Progenitor cell of endocrine pancreas (in vitro differentiated cells): ENCODE data around the gene PCDHGA1. TPM values are rescaled to one million over a fixed set of nuclear protein-coding genes. Genes with fewer than 3 reads are reported as not detected.
A peak's percentile ranks its signal among the peaks of the same experiment; 100 is the strongest.
"Not testable (repeated sequence)": the region's sequence is repeated elsewhere in the genome, so short reads cannot be mapped to it uniquely, and the experiment has no call there.

Experiments used
- DNase-seq: peaks from one replicate; pipeline ENCODE4 v3.0.0; 2021; ENCODE audit warnings: low spot score; ENCODE audit not compliant: unreplicated experiment
- H3K27ac Mint-ChIP-seq: 2 replicates; pipeline ENCODE4 v1.8.0; 2021; ENCODE audit warnings: mild to moderate bottlenecking, moderate library complexity, mixed read lengths
- H3K27me3 Mint-ChIP-seq: 2 replicates; pipeline ENCODE4 v1.8.0; 2021; ENCODE audit warnings: mixed read lengths
- H3K36me3 Mint-ChIP-seq: 2 replicates; pipeline ENCODE4 v1.8.0; 2022; ENCODE audit warnings: mixed read lengths; ENCODE audit not compliant: insufficient read depth
- H3K4me1 Mint-ChIP-seq: 2 replicates; pipeline ENCODE4 v1.8.0; 2021; ENCODE audit warnings: low read depth, mixed read lengths
- H3K4me3 Mint-ChIP-seq: 2 replicates; pipeline ENCODE4 v1.8.0; 2021; ENCODE audit warnings: low read depth, mild to moderate bottlenecking, moderate library complexity, mixed read lengths
- H3K9me3 Mint-ChIP-seq: 2 replicates; pipeline ENCODE4 v1.8.0; 2021; ENCODE audit warnings: low read depth, mixed read lengths
- total RNA-seq: library from RNA; stranded (reverse); gene quantifications from 2 replicates; pipeline ENCODE4 v1.2.1, GENCODE V29; 2021
- TF ChIP-seq, protein P1 (sequence below): fragments of 200-600 bp; sonication (generic); IDR thresholded peaks from one replicate; pipeline ENCODE4 v1.5.0; 2021; ENCODE audit warnings: antibody characterized with exemption, mild to moderate bottlenecking; ENCODE audit not compliant: unreplicated experiment

PCDHGA1 gene
- total RNA-seq, 1 donor from 2014 or later: 1.3 TPM

DNA sequence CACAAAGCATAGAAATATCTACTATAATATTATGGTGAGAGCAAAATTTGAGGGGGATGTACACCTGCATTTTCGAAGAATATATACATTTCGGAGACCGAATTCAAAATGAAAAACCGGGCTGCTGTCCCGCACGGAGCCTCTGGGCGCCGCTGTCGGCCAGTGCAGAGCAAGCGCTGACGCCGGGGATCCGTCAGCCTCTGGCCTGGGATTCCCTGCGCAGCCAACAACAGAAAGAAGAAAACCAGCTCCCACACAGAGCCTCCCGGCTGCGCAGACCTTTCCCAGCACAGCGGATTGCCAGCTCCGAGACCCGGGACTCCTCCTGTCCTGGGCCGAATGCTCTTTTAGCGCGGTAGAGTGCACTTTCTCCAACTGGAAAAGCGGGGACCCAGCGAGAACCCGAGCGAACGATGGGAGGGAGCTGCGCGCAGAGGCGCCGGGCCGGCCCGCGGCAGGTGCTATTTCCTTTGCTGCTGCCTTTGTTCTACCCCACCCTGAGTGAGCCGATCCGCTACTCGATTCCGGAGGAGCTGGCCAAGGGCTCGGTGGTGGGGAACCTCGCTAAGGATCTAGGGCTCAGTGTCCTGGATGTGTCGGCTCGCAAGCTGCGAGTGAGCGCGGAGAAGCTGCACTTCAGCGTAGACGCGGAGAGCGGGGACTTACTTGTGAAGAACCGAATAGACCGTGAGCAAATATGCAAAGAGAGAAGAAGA, 77.6 kb downstream of the PCDHGA1 start, which contains the start of gene PCDHGB6:
Gene PCDHGB6, plus strand, starts transcription at position 232 of the 716 bp plus-strand sequence. Its CDS starts 182 bp downstream, at position 414.
- TF ChIP-seq, protein P1, sequence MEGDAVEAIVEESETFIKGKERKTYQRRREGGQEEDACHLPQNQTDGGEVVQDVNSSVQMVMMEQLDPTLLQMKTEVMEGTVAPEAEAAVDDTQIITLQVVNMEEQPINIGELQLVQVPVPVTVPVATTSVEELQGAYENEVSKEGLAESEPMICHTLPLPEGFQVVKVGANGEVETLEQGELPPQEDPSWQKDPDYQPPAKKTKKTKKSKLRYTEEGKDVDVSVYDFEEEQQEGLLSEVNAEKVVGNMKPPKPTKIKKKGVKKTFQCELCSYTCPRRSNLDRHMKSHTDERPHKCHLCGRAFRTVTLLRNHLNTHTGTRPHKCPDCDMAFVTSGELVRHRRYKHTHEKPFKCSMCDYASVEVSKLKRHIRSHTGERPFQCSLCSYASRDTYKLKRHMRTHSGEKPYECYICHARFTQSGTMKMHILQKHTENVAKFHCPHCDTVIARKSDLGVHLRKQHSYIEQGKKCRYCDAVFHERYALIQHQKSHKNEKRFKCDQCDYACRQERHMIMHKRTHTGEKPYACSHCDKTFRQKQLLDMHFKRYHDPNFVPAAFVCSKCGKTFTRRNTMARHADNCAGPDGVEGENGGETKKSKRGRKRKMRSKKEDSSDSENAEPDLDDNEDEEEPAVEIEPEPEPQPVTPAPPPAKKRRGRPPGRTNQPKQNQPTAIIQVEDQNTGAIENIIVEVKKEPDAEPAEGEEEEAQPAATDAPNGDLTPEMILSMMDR: peak; percentile 74
- H3K4me1 Mint-ChIP-seq, H3K27me3 Mint-ChIP-seq: not testable (repeated sequence)
- H3K9me3 Mint-ChIP-seq: peaks cover 43% of the 10 kb centered on the region
- peak within 1 kb of the TSS; percentile 86 for H3K4me3 Mint-ChIP-seq
- peaks cover 47% of the 10 kb centered on the region for H3K36me3 Mint-ChIP-seq
- peak within 1 kb of the TSS; percentile 98 for H3K27ac Mint-ChIP-seq
- peak; percentile 51 for DNase-seq

GRCh38 chr5:141409598-141410306, 79.4 kb downstream of the PCDHGA1 start:
- peaks cover 2% of the 10 kb centered on the region for H3K4me1 Mint-ChIP-seq
- no peaks in the 10 kb centered on the region for H3K27me3 Mint-ChIP-seq
- no peak overlapping the region for H3K4me3 Mint-ChIP-seq
- DNase-seq: no peak
- TF ChIP-seq, protein P1: no peak
- peak overlapping the region; percentile 93 for H3K27ac Mint-ChIP-seq
- H3K36me3 Mint-ChIP-seq: peaks cover 57% of the 10 kb centered on the region
- peaks cover 44% of the 10 kb centered on the region for H3K9me3 Mint-ChIP-seq

DNA sequence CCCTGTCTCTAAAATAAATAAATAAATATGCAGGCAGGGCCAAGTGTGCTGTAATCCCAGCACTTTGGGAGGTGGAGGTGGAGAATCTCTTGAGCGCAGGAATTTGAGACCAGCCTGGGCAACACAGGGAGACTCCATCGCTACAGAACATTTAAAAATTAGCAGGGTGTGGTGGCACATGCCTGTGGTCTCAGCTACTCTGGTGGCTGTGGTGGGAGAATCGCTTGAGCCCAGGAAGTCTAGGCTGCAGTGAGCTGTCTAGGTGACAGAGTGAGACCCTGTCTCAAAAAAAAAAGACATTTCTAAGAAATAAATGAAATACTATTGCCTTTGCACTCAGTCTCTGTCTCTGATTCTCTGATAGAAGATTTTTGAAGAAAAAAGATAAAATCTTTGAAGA, 81.3 kb downstream of the PCDHGA1 start:
- DNase-seq: no peak
- Mint-ChIP-seq H3K4me3 (no peak overlapping the region), H3K36me3 (peaks cover 62% of the 10 kb centered on the region), H3K9me3 (peaks cover 48% of the 10 kb centered on the region), H3K4me1 (peaks cover 2% of the 10 kb centered on the region), H3K27ac (no peak overlapping the region), H3K27me3 (no peaks in the 10 kb centered on the region)
- TF ChIP-seq, protein P1: no peak

- peak within 1 kb of the TSS; percentile 80 for H3K4me3 Mint-ChIP-seq
- no peak for DNase-seq
- H3K36me3 Mint-ChIP-seq: peaks cover 63% of the 10 kb centered on the region
- peaks cover 45% of the 10 kb centered on the region for H3K9me3 Mint-ChIP-seq
- TF ChIP-seq, protein P1: peak; percentile 68
- no peaks in the 10 kb centered on the region for H3K27me3 Mint-ChIP-seq
- peaks cover 2% of the 10 kb centered on the region for H3K4me1 Mint-ChIP-seq
- H3K27ac Mint-ChIP-seq: peak within 1 kb of the TSS; percentile 96
These were observed 82.7 kb downstream of the PCDHGA1 start, which contains the start of gene PCDHGA10 for GRCh38 chr5:141412854-141413539. Gene PCDHGA10, plus strand, starts transcription at chr5:141412987. Its CDS starts 189 bp downstream, at chr5:141413176.

GRCh38 chr5:141413540-141414069, 83.3 kb downstream of the PCDHGA1 start:
- TF ChIP-seq, protein P1: no peak
- no peak for DNase-seq
- Mint-ChIP-seq H3K9me3 (peaks cover 48% of the 10 kb centered on the region), H3K27ac (peak overlapping the region; percentile 96), H3K36me3 (peaks cover 66% of the 10 kb centered on the region), H3K4me3 (peak overlapping the region; percentile 80), H3K27me3 (no peaks in the 10 kb centered on the region), H3K4me1 (no peaks in the 10 kb centered on the region)

DNA sequence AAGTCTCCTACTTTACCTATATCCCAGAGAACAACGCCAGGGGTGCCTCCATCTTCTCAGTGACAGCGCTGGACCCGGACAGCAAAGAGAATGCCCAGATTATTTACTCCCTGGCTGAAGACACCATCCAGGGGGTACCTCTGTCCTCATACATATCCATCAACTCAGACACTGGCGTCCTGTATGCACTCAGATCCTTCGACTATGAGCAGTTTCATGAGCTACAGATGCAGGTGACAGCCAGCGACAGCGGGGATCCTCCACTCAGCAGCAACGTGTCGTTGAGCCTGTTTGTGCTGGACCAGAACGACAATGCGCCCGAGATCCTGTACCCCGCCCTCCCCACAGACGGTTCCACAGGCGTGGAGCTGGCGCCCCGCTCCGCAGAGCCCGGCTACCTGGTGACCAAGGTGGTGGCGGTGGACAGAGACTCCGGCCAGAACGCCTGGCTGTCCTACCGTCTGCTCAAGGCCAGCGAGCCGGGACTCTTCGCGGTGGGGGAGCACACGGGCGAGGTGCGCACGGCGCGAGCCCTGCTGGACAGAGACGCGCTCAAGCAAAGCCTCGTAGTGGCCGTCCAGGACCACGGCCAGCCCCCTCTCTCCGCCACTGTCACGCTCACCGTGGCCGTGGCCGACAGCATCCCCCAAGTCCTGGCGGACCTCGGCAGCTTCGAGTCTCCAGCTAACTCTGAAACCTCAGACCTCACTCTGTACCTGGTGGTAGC, 84.4 kb downstream of the PCDHGA1 start:
- not testable (repeated sequence) for H3K4me1 Mint-ChIP-seq, DNase-seq, H3K4me3 Mint-ChIP-seq, H3K27me3 Mint-ChIP-seq
- Mint-ChIP-seq H3K9me3 (peaks cover 45% of the 10 kb centered on the region), H3K27ac (peak overlapping the region; percentile 39), H3K36me3 (peaks cover 63% of the 10 kb centered on the region)

- H3K36me3 Mint-ChIP-seq: peaks cover 65% of the 10 kb centered on the region
- not testable (repeated sequence) for DNase-seq, H3K4me3 Mint-ChIP-seq, H3K4me1 Mint-ChIP-seq, H3K27me3 Mint-ChIP-seq, H3K27ac Mint-ChIP-seq
- H3K9me3 Mint-ChIP-seq: peaks cover 46% of the 10 kb centered on the region
These were observed 84.9 kb downstream of the PCDHGA1 start for GRCh38 chr5:141415275-141415618.
